H1 (cell line): ENCODE measurements around the gene ZNF213. TPM values are rescaled to one million over a fixed set of nuclear protein-coding genes. Genes with fewer than 3 reads are reported as not detected.

ENCODE experiments used
- CTCF ChIA-PET: fragments of 300-600 bp; sonication (Branson Sonifier 250); formaldehyde crosslinking; loops from one replicate; lab custom pipeline; 2021; ENCODE audit not compliant: partially characterized antibody; lab: Charles Lee
- POLR2A ChIA-PET: fragments of 300-600 bp; sonication (Branson Sonifier 250); formaldehyde crosslinking; loops from one replicate; lab custom pipeline; 2021; ENCODE audit warnings: inconsistent platforms; ENCODE audit not compliant: partially characterized antibody; lab: Charles Lee
- DNase-seq, 2 experiments: peaks; one replicate each; pipeline versions ENCODE4 v3.0.0 to v3.0.0-alpha.2; 2010 to 2022; ENCODE audit warnings: low spot score in 2 of 2, low read depth in 1 of 2, mixed read lengths in 1 of 2
- FAIRE-seq: peaks from 2 replicates; lab custom pipeline; 2011; peaks lifted over from hg19 to GRCh38; lab: Jason Lieb, UNC
- H2AFZ ChIP-seq: 2 replicates; pipeline ENCODE4 v1.8.1; 2012; ENCODE audit warnings: low read length, inconsistent platforms
- H2AK5ac ChIP-seq: 2 replicates; pipeline ENCODE4 v1.6.1; 2013; ENCODE audit warnings: low read depth, low read length
- H2BK120ac ChIP-seq: replicated peaks from 2 replicates; pipeline ENCODE3; 2013; ENCODE audit warnings: low read depth, low read length, inconsistent platforms
- H2BK12ac ChIP-seq: 2 replicates; pipeline ENCODE4 v1.6.1; 2013; ENCODE audit warnings: low read depth, low read length
- H2BK15ac ChIP-seq: 2 replicates; pipeline ENCODE4 v1.6.1; 2013; ENCODE audit warnings: low read length
- H2BK20ac ChIP-seq: 2 replicates; pipeline ENCODE4 v1.6.1; 2013; ENCODE audit warnings: low read length
- H2BK5ac ChIP-seq: 2 replicates; pipeline ENCODE4 v1.6.1; 2013; ENCODE audit warnings: low read depth, low read length
- H3K14ac ChIP-seq: 2 replicates; pipeline ENCODE4 v1.6.1; 2013; ENCODE audit warnings: inconsistent platforms; ENCODE audit not compliant: insufficient read length
- H3K18ac ChIP-seq: 2 replicates; pipeline ENCODE4 v1.6.1; 2013; ENCODE audit warnings: low read length; ENCODE audit errors: extremely low read depth
- H3K23ac ChIP-seq: 2 replicates; pipeline ENCODE4 v1.6.1; 2013; ENCODE audit warnings: inconsistent platforms; ENCODE audit not compliant: insufficient read length
- H3K23me2 ChIP-seq: 2 replicates; pipeline ENCODE4 v1.6.1; 2013; ENCODE audit warnings: low read depth, low read length
- H3K27ac ChIP-seq: 2 replicates; pipeline ENCODE4 v1.6.1; 2011; ENCODE audit warnings: low read depth, low read length, inconsistent platforms
- H3K27me3 ChIP-seq, 4 experiments: replicated peaks in 1 of 4; 1 replicate in 1 of 4; 2 replicates in 3 of 4; pipeline versions ENCODE4 v1.6.1 to v1.8.1; 2011 to 2013; ENCODE audit warnings: low read length in 3 of 4, mild to moderate bottlenecking in 3 of 4, inconsistent platforms in 2 of 4, mixed read lengths in 2 of 4, moderate library complexity in 1 of 4; ENCODE audit not compliant: control insufficient read depth in 3 of 4, insufficient read depth in 3 of 4; ENCODE audit errors: extremely low read depth in 1 of 4
- H3K36me3 ChIP-seq, 4 experiments: 2 replicates each; pipeline versions ENCODE4 v1.6.1 to v1.8.1; 2011 to 2013; ENCODE audit warnings: mild to moderate bottlenecking in 4 of 4, low read length in 3 of 4, moderate library complexity in 2 of 4, control low read depth in 1 of 4, inconsistent platforms in 1 of 4; ENCODE audit not compliant: insufficient read depth in 4 of 4, control insufficient read depth in 2 of 4
- H3K4ac ChIP-seq: replicated peaks from 2 replicates; pipeline ENCODE3; 2013; ENCODE audit warnings: low read length, low read depth, mixed read lengths, inconsistent platforms; ENCODE audit not compliant: insufficient read length
- H3K4me1 ChIP-seq, 4 experiments: replicated peaks in 1 of 4; 1 replicate in 1 of 4; 2 replicates in 3 of 4; pipeline versions ENCODE4 v1.6.1 to v1.8.1; 2011 to 2013; ENCODE audit warnings: low read length in 3 of 4, inconsistent platforms in 2 of 4, mixed read lengths in 1 of 4; ENCODE audit not compliant: insufficient read depth in 4 of 4, control insufficient read depth in 3 of 4
- H3K4me2 ChIP-seq, 2 experiments: 2 replicates each; pipeline versions ENCODE4 v1.6.1 to v1.8.1; 2011 to 2013; ENCODE audit warnings: low read depth in 2 of 2, low read length in 2 of 2, control low read depth in 1 of 2, inconsistent platforms in 1 of 2, mild to moderate bottlenecking in 1 of 2; ENCODE audit not compliant: insufficient read depth in 1 of 2
- H3K4me3 ChIP-seq, 4 experiments: fragments of 200-600, 300-600 bp in 1 of 4; sonication (generic), shearing (Covaris generic), sonication (Bioruptor Twin) in 1 of 4; 2 replicates each; pipeline versions ENCODE4 v1.5.1 to v1.8.1; 2011 to 2016; ENCODE audit warnings: low read length in 4 of 4, low read depth in 3 of 4, control low read depth in 2 of 4, inconsistent platforms in 2 of 4, mild to moderate bottlenecking in 2 of 4, mixed read lengths in 1 of 4, moderate library complexity in 1 of 4; ENCODE audit not compliant: insufficient read depth in 2 of 4; ENCODE audit errors: extremely low read depth in 1 of 4
- H3K56ac ChIP-seq: replicated peaks from 2 replicates; pipeline ENCODE3; 2013; ENCODE audit warnings: low read depth, mild to moderate bottlenecking, mixed read lengths, low read length, inconsistent platforms; ENCODE audit not compliant: insufficient read length
- H3K79me1 ChIP-seq: 2 replicates; pipeline ENCODE4 v1.6.1; 2013; ENCODE audit warnings: low read depth, low read length, control low read depth
- H3K79me2 ChIP-seq, 2 experiments: 2 replicates each; pipeline versions ENCODE4 v1.6.1 to v1.8.1; 2012 to 2013; ENCODE audit warnings: low read length in 2 of 2, mild to moderate bottlenecking in 2 of 2, inconsistent platforms in 1 of 2; ENCODE audit not compliant: insufficient read depth in 2 of 2, control insufficient read depth in 1 of 2
- H3K9ac ChIP-seq, 4 experiments: replicated peaks in 1 of 4; 1 replicate in 1 of 4; 2 replicates in 3 of 4; pipeline versions ENCODE4 v1.6.1 to v1.8.1; 2011 to 2013; ENCODE audit warnings: low read depth in 3 of 4, low read length in 3 of 4, control low read depth in 2 of 4, mild to moderate bottlenecking in 2 of 4, moderate library complexity in 2 of 4, inconsistent platforms in 1 of 4; ENCODE audit errors: extremely low read depth in 1 of 4
- H3K9me3 ChIP-seq, 2 experiments: 2 replicates each; pipeline versions ENCODE4 v1.6.1 to v1.8.1; 2012 to 2013; ENCODE audit warnings: mild to moderate bottlenecking in 2 of 2, moderate library complexity in 2 of 2, control low read depth in 1 of 2, inconsistent platforms in 1 of 2, low read depth in 1 of 2, low read length in 1 of 2, mixed read lengths in 1 of 2; ENCODE audit not compliant: insufficient read depth in 2 of 2
- H4K20me1 ChIP-seq, 2 experiments: replicated peaks in 1 of 2; 2 replicates each; pipeline versions ENCODE3 to v1.8.1; 2011 to 2013; ENCODE audit warnings: inconsistent platforms in 2 of 2, low read length in 2 of 2, mild to moderate bottlenecking in 1 of 2; ENCODE audit not compliant: insufficient read depth in 2 of 2, control insufficient read depth in 1 of 2
- H4K5ac ChIP-seq: 2 replicates; pipeline ENCODE4 v1.6.1; 2013; ENCODE audit warnings: low read length, low read depth, mixed read lengths, inconsistent platforms; ENCODE audit not compliant: insufficient read length
- H4K8ac ChIP-seq: 2 replicates; pipeline ENCODE4 v1.8.0; 2013; ENCODE audit warnings: mild to moderate bottlenecking, moderate library complexity, low read length, inconsistent platforms; ENCODE audit not compliant: insufficient read depth; ENCODE audit errors: extremely low read depth
- H4K91ac ChIP-seq: replicated peaks from 2 replicates; pipeline ENCODE3; 2013; ENCODE audit warnings: low read length, mixed read lengths, inconsistent platforms; ENCODE audit not compliant: insufficient read length
- SP1 ChIP-seq: IDR thresholded peaks from 2 replicates; pipeline ENCODE4 v1.6.1; 2011; ENCODE audit warnings: low read depth, low read length
- WGBS, 2 experiments: shearing (Covaris generic) in 1 of 2; methylation state at CpG; one replicate each; pipeline versions ENCODE4 v1.1.6 to v1.1.7; 2013 to 2015; ENCODE audit warnings: low lambda C conversion rate in 2 of 2, mixed read lengths in 2 of 2, inconsistent platforms in 1 of 2, low coverage in 1 of 2, missing lambda C conversion rate in 1 of 2; ENCODE audit not compliant: insufficient replicate concordance in 2 of 2, insufficient coverage in 1 of 2, insufficient read length in 1 of 2; ENCODE audit errors: extremely low coverage in 1 of 2, missing lambda C conversion rate in 1 of 2; 5-methylcytosine and 5-hydroxymethylcytosine counted together
- polyA plus RNA-seq, 7 experiments: library from polyadenylated mRNA; depleted of rRNA in 3 of 7; stranded (reverse) in 5 of 7; unstranded in 2 of 7; fragments of >200 nt in 5 of 7; fragments of 200-250 nt in 2 of 7; gene quantifications; 1 replicate in 5 of 7; 2 replicates in 1 of 7; 4 replicates in 1 of 7; pipeline versions ENCODE4 v1.2.1 to v1.2.3, GENCODE V29; 2011 to 2013; ENCODE audit warnings: missing spikeins in 2 of 7, mixed read lengths in 2 of 7
- total RNA-seq: library from RNA; stranded (reverse); fragmentation: NEBNext Ultra II Directional; extraction: Animal tissue kit (Norgen Biotek cat#: 25700); gene quantifications from 2 replicates; pipeline ENCODE4 v1.2.1, GENCODE V29; 2021

ZNF213 gene
- total and polyA plus RNA-seq, 2 of the 8 experiments (the other 6 are each of a cell fraction or from before 2014, with no cell fraction given): 1.6 to 6.9 TPM

DNA sequence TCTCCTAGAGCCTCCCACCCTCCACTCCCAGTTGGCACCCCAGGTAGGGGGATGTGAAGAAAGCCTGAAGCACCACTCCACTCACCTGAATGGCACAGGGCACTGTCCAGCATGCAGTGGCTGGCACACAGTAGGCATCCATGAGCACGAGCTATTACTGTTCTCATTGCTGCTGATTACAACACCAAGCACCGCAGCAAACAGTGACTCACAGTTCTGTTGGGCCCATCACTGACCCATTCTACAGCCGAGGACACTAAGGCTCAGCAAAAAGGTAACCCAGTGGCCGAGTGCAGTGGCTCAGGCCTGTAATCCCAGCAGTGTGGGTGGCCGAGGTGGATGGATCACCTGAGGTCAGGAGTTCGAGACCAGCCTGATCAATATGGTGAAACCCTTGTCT lies 38.5 kb upstream of the ZNF213 start:
- Histone ChIP-seq H2BK20ac (peak overlapping the region; percentile 72), H3K4ac (peak overlapping the region; percentile 95), H3K27ac (peak overlapping the region; percentile 56; the same call in 1 of the 2 replicates), H3K9me3 (no peaks in the 10 kb centered on the region), H4K91ac (peak overlapping the region; percentile 54), H3K4me1 (peaks cover 12 to 27% (median 16%) of the 10 kb centered on the region in 4 experiments), H2BK12ac (peak overlapping the region; percentile 84), H3K23me2 (peaks cover 20% of the 10 kb centered on the region), H3K56ac (peak overlapping the region; percentile 10), H3K4me3 (peak overlapping the region in 1 of 4 experiments; percentile 35; a peak in 1 of 8 replicates), H3K4me2 (peak overlapping the region; percentile 82 to 94; a peak in 3 of 4 replicates), H3K27me3 (no peaks in the 10 kb centered on the region), H2AK5ac (peak overlapping the region; percentile 57), H4K8ac (peak overlapping the region; percentile 1; the same call in 1 of the 2 replicates), H3K36me3 (peaks cover 10 to 22% (median 13%) of the 10 kb centered on the region in 4 experiments), H3K9ac (0 out of 7 replicates have a peak overlapping the region, but pooled peaks of 1 of the 4 experiments have one; percentile 25), H3K79me2 (peaks cover 11 to 71% of the 10 kb centered on the region in 2 experiments; a peak in 3 of 4 replicates), H3K23ac (no peak overlapping the region), H2BK120ac (no peak overlapping the region), H3K18ac (peak overlapping the region; percentile 36), H3K79me1 (peaks cover 4% of the 10 kb centered on the region; the same call in 1 of the 2 replicates), H4K5ac (peak overlapping the region; percentile 78), H2AFZ (no peak overlapping the region), H2BK15ac (peak overlapping the region; percentile 88; the same call in 1 of the 2 replicates), H3K14ac (no peak overlapping the region), H2BK5ac (peak overlapping the region; percentile 99), H4K20me1 (peaks cover 0 to 10% of the 10 kb centered on the region in 2 experiments)
- FAIRE-seq (no peak), DNase-seq (no peak)
- ChIA-PET POLR2A (interaction anchor here (1.3 to 15.4 kb wide), 14 partner anchors 7 to 89 kb away, joined by 3 to 169 read pairs (median 65); partner anchors contain the start of genes HCFC1R1, IL32, THOC6 and TNFRSF12A), CTCF (interaction anchor here (1.7 to 36.8 kb wide), 7 partner anchors 9 to 65 kb away, joined by 8 to 619 read pairs (median 15); partner anchors contain the start of genes IL32, ZNF205 and ZNF213)
- WGBS, 2 experiments: 96% methylated on average over 5 of the region's 6 CpGs; no CpG with 5 or more reads in 1 of the 2 experiments
- no peak for TF ChIP-seq SP1
